DOHH2 (cell line): Measurements from ENCODE around the gene SLC39A11.

ENCODE experiments used
- H3F3A ChIP-seq: fragments of 200-600 bp; sonication (generic), shearing (Covaris generic); 2 replicates; pipeline ENCODE4 v1.6.0; 2016; ENCODE audit warnings: antibody characterized with exemption, mild to moderate bottlenecking; ENCODE audit not compliant: control insufficient read depth, insufficient read depth
- H3K27ac ChIP-seq: fragments of 200-600 bp; sonication (generic); 2 replicates; pipeline ENCODE4 v1.5.1; 2014; ENCODE audit warnings: low read depth, mild to moderate bottlenecking, low read length, moderate library complexity
- H3K27me3 ChIP-seq: fragments of 200-600 bp; sonication (generic); 2 replicates; pipeline ENCODE4 v1.6.1; 2014; ENCODE audit warnings: mild to moderate bottlenecking, low read length, mixed read lengths; ENCODE audit not compliant: control insufficient read depth
- H3K36me3 ChIP-seq: fragments of 200-600 bp; sonication (generic); 2 replicates; pipeline ENCODE4 v1.6.1; 2014; ENCODE audit warnings: mild to moderate bottlenecking, low read length, moderate library complexity, mixed read lengths; ENCODE audit not compliant: control insufficient read depth
- H3K4me1 ChIP-seq: fragments of 200-600 bp; sonication (generic); 2 replicates; pipeline ENCODE4 v1.6.1; 2014; ENCODE audit warnings: mild to moderate bottlenecking, low read length, mixed read lengths; ENCODE audit not compliant: control insufficient read depth
- H3K4me2 ChIP-seq: fragments of 200-600 bp; sonication (generic); 2 replicates; pipeline ENCODE4 v1.6.0; 2014; ENCODE audit warnings: mild to moderate bottlenecking, low read length, moderate library complexity
- H3K4me3 ChIP-seq: fragments of 200-600 bp; sonication (generic); 2 replicates; pipeline ENCODE4 v1.5.1; 2014; ENCODE audit warnings: mild to moderate bottlenecking, low read length, mixed read lengths
- H3K79me2 ChIP-seq: fragments of 200-600 bp; sonication (generic); 2 replicates; pipeline ENCODE4 v1.6.1; 2014; ENCODE audit warnings: mild to moderate bottlenecking, low read length, mixed read lengths; ENCODE audit not compliant: control insufficient read depth
- H3K9me2 ChIP-seq: fragments of 200-600 bp; sonication (generic); replicated peaks from 2 replicates; pipeline ENCODE4 v1.6.1; 2014; ENCODE audit warnings: mild to moderate bottlenecking, low read length, mixed read lengths; ENCODE audit not compliant: control insufficient read depth
- H3K9me3 ChIP-seq: fragments of 200-600 bp; sonication (generic); 2 replicates; pipeline ENCODE4 v1.6.1; 2014; ENCODE audit warnings: antibody characterized with exemption, low read length, mixed read lengths; ENCODE audit not compliant: control insufficient read depth, insufficient read depth
- H4K20me1 ChIP-seq: fragments of 200-600 bp; sonication (generic); 2 replicates; pipeline ENCODE4 v1.6.0; 2014; ENCODE audit warnings: low read depth, mild to moderate bottlenecking, antibody characterized with exemption, low read length, moderate library complexity; ENCODE audit not compliant: control insufficient read depth, insufficient read depth
- EZH2phosphoT487 ChIP-seq: fragments of 200-600 bp; sonication (generic); IDR thresholded peaks from 2 replicates; pipeline ENCODE4 v1.6.1; 2017; ENCODE audit warnings: borderline replicate concordance, mild to moderate bottlenecking, antibody characterized with exemption, low read length, moderate library complexity, mixed read lengths
- TF ChIP-seq, protein P1 (sequence below): fragments of 200-600 bp; sonication (generic); IDR thresholded peaks from one replicate; pipeline ENCODE4 v1.5.1; 2014; ENCODE audit warnings: antibody characterized with exemption, mild to moderate bottlenecking, low read depth, low read length; ENCODE audit not compliant: poor library complexity, severe bottlenecking

SLC39A11 gene

DNA sequence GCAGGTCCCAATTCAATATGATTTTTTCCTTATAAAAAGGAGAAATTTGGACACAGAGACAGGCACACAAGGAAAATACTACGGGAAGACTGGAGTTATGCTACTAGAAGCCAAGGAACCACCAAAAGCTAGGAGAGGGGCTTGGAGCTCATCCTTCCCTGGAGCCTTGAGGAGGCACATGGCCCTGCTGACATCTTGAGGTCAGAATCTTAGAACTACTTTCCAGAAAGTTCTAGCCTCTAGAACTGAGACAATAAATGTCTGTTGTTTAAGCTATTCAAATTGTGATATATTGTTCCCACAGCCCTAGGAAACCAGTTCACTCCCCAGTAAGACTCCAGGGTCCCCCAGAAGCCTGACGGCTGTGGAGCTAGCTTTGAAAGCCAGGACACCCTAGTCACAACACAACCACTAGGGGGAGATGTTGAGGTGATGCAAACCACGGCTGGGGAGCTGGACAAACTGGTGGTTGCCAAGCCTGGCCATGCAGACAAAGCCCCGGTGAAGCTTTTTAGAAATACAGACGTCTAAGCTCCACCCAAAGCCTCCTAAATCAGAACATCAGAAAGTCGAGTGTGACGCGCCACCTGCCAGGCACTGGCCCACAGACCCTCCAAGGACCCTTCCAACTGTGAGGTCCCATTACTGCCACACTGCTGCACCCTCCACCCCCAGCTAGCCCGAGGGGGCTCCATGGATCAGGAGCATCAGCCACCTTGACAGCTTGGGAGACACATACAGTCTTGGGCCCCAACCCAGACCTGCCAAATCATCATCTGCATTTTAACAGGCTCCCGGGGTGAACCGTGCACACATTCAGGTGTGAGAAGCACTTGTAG, 106.4 kb downstream of the SLC39A11 start:
- H3K4me2 ChIP-seq, result no peak overlapping the region
- no peaks in the 10 kb centered on the region for H3K4me1 ChIP-seq
- no peaks in the 10 kb centered on the region for H3K79me2 ChIP-seq
- H3K4me3 ChIP-seq, result no peak overlapping the region
- no peaks in the 10 kb centered on the region for H3K9me2 ChIP-seq
- no peaks in the 10 kb centered on the region for H3K9me3 ChIP-seq
- TF ChIP-seq, protein P1, sequence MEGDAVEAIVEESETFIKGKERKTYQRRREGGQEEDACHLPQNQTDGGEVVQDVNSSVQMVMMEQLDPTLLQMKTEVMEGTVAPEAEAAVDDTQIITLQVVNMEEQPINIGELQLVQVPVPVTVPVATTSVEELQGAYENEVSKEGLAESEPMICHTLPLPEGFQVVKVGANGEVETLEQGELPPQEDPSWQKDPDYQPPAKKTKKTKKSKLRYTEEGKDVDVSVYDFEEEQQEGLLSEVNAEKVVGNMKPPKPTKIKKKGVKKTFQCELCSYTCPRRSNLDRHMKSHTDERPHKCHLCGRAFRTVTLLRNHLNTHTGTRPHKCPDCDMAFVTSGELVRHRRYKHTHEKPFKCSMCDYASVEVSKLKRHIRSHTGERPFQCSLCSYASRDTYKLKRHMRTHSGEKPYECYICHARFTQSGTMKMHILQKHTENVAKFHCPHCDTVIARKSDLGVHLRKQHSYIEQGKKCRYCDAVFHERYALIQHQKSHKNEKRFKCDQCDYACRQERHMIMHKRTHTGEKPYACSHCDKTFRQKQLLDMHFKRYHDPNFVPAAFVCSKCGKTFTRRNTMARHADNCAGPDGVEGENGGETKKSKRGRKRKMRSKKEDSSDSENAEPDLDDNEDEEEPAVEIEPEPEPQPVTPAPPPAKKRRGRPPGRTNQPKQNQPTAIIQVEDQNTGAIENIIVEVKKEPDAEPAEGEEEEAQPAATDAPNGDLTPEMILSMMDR, result peak; percentile 92
- TF ChIP-seq EZH2phosphoT487, result no peak
- no peaks in the 10 kb centered on the region for H3K36me3 ChIP-seq
- H4K20me1 ChIP-seq, result no peaks in the 10 kb centered on the region
- H3K27ac ChIP-seq, result no peak overlapping the region
- no peaks in the 10 kb centered on the region for H3F3A ChIP-seq
- no peaks in the 10 kb centered on the region for H3K27me3 ChIP-seq

DNA sequence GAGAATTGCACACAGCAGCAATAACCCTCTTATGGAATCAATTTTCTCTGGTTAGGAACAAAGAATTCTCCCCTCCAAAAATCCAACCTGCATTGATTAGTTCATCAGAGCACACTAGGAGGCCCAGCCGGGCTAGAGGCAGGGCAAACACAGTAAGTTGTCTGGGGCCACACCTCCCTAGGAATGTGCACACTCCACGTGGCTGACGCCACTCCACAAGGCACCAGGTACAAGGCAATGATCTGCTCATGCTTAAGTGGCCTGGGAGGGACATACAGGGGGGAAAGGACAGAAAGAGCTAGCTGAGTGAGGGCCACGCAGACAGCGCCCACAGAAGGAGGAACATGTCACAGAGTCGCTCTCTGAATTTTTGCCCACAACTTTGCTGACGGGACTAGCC, 107.6 kb downstream of the SLC39A11 start:
- no peak for TF ChIP-seq EZH2phosphoT487
- TF ChIP-seq, protein P1, result no peak
- Histone ChIP-seq H3K36me3 (no peaks in the 10 kb centered on the region), H4K20me1 (no peaks in the 10 kb centered on the region), H3K4me3 (no peak overlapping the region), H3K79me2 (no peaks in the 10 kb centered on the region), H3K9me2 (no peaks in the 10 kb centered on the region), H3K4me1 (no peaks in the 10 kb centered on the region), H3K27me3 (no peaks in the 10 kb centered on the region), H3K9me3 (no peaks in the 10 kb centered on the region), H3F3A (no peaks in the 10 kb centered on the region), H3K4me2 (no peak overlapping the region), H3K27ac (no peak overlapping the region)

DNA sequence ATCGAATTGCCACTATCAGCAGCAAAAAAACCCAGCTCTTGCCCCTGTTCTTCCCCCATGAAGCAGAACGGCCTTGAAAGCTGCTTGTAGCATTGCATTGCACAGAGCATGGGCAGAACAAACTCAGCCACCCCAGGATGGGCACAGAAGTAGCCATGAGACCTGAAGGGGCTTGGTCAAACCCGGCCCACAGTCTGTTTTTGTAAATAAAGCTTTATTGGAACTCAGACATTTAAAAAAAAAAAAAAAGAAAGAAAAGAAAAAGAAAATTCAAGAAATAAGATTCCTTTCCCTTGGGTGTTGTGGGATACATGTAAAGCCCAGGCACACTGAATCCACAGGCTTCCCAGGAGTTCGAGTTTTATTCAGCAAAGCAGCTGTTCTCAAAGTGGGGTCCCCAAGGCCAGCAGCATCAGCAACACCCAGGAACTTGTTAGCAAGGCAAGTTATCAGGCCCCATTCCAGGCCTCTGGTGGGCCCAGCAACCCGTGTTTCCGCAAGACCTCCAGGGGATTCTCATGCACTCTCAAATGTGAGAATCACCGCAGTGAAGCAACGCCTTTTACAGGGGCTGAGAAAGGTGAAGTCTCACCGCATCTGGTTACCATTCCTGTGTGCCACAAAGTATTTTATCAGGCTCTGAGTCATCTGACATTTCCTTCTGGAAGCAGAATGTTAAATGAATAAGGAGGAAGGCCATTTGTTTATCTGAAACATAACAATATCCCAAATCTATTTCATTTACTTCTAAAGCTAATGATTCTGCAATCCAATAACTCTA, 108.2 kb downstream of the SLC39A11 start:
- Histone ChIP-seq H3K9me3 (no peaks in the 10 kb centered on the region), H3K4me3 (no peak overlapping the region), H3F3A (no peaks in the 10 kb centered on the region), H3K27me3 (no peaks in the 10 kb centered on the region), H3K9me2 (no peaks in the 10 kb centered on the region), H3K4me2 (no peak overlapping the region), H3K79me2 (no peaks in the 10 kb centered on the region), H3K4me1 (no peaks in the 10 kb centered on the region), H4K20me1 (no peaks in the 10 kb centered on the region), H3K36me3 (no peaks in the 10 kb centered on the region), H3K27ac (no peak overlapping the region)
- TF ChIP-seq EZH2phosphoT487, result no peak
- TF ChIP-seq, protein P1, result no peak
